ENCODE results near the gene CORO2A.

DNA sequence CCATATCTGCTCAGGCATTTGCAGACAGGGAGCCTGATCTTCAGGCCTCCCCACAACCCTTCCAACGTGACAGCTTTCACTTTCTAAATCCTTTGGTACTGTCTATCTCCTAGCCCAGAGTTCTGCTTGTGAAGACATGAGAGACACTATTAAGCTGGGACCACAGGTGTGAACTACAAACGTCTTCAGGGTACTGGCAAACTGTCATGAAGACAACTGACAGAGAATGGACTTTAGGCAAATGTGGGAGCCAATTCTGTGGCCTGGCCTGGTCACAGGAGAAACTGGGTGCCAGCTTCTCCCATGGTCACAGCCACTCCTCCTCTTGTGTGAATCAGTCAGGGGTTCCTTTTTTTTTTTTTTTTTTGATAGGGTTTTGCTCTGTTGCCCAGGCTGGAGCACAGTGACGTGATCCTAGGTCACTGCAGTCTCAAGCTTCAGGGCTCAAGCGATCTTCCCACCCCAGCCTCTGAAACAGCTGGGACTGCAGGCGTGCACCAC lies 83.9 kb downstream of the CORO2A start:
- TF ChIP-seq, protein P1, sequence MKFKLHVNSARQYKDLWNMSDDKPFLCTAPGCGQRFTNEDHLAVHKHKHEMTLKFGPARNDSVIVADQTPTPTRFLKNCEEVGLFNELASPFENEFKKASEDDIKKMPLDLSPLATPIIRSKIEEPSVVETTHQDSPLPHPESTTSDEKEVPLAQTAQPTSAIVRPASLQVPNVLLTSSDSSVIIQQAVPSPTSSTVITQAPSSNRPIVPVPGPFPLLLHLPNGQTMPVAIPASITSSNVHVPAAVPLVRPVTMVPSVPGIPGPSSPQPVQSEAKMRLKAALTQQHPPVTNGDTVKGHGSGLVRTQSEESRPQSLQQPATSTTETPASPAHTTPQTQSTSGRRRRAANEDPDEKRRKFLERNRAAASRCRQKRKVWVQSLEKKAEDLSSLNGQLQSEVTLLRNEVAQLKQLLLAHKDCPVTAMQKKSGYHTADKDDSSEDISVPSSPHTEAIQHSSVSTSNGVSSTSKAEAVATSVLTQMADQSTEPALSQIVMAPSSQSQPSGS (CRISPR knock-in tag; IDR thresholded peaks at IDR 0.05; ENCODE audit: borderline replicate concordance, low read depth), result no peak
- TF ChIP-seq, protein P2, sequence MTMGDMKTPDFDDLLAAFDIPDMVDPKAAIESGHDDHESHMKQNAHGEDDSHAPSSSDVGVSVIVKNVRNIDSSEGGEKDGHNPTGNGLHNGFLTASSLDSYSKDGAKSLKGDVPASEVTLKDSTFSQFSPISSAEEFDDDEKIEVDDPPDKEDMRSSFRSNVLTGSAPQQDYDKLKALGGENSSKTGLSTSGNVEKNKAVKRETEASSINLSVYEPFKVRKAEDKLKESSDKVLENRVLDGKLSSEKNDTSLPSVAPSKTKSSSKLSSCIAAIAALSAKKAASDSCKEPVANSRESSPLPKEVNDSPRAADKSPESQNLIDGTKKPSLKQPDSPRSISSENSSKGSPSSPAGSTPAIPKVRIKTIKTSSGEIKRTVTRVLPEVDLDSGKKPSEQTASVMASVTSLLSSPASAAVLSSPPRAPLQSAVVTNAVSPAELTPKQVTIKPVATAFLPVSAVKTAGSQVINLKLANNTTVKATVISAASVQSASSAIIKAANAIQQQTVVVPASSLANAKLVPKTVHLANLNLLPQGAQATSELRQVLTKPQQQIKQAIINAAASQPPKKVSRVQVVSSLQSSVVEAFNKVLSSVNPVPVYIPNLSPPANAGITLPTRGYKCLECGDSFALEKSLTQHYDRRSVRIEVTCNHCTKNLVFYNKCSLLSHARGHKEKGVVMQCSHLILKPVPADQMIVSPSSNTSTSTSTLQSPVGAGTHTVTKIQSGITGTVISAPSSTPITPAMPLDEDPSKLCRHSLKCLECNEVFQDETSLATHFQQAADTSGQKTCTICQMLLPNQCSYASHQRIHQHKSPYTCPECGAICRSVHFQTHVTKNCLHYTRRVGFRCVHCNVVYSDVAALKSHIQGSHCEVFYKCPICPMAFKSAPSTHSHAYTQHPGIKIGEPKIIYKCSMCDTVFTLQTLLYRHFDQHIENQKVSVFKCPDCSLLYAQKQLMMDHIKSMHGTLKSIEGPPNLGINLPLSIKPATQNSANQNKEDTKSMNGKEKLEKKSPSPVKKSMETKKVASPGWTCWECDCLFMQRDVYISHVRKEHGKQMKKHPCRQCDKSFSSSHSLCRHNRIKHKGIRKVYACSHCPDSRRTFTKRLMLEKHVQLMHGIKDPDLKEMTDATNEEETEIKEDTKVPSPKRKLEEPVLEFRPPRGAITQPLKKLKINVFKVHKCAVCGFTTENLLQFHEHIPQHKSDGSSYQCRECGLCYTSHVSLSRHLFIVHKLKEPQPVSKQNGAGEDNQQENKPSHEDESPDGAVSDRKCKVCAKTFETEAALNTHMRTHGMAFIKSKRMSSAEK (CRISPR knock-in tag; IDR thresholded peaks at IDR 0.05; ENCODE audit: borderline replicate concordance), result no peak
- TF ChIP-seq CREM (CRISPR knock-in tag; IDR thresholded peaks at IDR 0.05) (no peak), JUN (CRISPR knock-in tag; IDR thresholded peaks at IDR 0.05) (no peak), CBFB (CRISPR knock-in tag; IDR thresholded peaks at IDR 0.05; ENCODE audit: low read depth) (no peak), ESRRA (CRISPR knock-in tag; IDR thresholded peaks at IDR 0.05; ENCODE audit: borderline replicate concordance) (no peak), SOX15 (CRISPR knock-in tag; IDR thresholded peaks at IDR 0.05) (no peak), MYBL2 (CRISPR knock-in tag; IDR thresholded peaks at IDR 0.05) (no peak), TEAD4 (CRISPR knock-in tag; IDR thresholded peaks at IDR 0.05) (no peak)
- TF ChIP-seq, protein P3, sequence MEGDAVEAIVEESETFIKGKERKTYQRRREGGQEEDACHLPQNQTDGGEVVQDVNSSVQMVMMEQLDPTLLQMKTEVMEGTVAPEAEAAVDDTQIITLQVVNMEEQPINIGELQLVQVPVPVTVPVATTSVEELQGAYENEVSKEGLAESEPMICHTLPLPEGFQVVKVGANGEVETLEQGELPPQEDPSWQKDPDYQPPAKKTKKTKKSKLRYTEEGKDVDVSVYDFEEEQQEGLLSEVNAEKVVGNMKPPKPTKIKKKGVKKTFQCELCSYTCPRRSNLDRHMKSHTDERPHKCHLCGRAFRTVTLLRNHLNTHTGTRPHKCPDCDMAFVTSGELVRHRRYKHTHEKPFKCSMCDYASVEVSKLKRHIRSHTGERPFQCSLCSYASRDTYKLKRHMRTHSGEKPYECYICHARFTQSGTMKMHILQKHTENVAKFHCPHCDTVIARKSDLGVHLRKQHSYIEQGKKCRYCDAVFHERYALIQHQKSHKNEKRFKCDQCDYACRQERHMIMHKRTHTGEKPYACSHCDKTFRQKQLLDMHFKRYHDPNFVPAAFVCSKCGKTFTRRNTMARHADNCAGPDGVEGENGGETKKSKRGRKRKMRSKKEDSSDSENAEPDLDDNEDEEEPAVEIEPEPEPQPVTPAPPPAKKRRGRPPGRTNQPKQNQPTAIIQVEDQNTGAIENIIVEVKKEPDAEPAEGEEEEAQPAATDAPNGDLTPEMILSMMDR (IDR thresholded peaks at IDR 0.05), result no peak
- TF ChIP-seq, protein P4, sequence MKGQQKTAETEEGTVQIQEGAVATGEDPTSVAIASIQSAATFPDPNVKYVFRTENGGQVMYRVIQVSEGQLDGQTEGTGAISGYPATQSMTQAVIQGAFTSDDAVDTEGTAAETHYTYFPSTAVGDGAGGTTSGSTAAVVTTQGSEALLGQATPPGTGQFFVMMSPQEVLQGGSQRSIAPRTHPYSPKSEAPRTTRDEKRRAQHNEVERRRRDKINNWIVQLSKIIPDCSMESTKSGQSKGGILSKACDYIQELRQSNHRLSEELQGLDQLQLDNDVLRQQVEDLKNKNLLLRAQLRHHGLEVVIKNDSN (CRISPR knock-in tag; IDR thresholded peaks at IDR 0.05), result no peak
